Suprapubic skin (tissue), 4 donors: Measurements from ENCODE around the gene PROSER2.

Experiments used
- CTCF ChIP-seq, 2 donors: fragments of 200-600 bp in 1 of 2; fragments of 450-650 bp in 1 of 2; sonication (generic) in 1 of 2; IDR thresholded peaks; one replicate each; pipeline ENCODE4 v1.5.1; 2016 to 2019; ENCODE audit warnings: antibody characterized with exemption in 2 of 2, mild to moderate bottlenecking in 1 of 2, moderate library complexity in 1 of 2
- POLR2A ChIP-seq, 2 donors: fragments of 450-650 bp; IDR thresholded peaks; one replicate each; pipeline ENCODE4 v1.6.1; 2017; ENCODE audit warnings: antibody characterized with exemption in 2 of 2, mild to moderate bottlenecking in 2 of 2, moderate library complexity in 2 of 2
- POLR2AphosphoS5 ChIP-seq, 3 donors: sonication (generic); formaldehyde crosslinking; IDR thresholded peaks; one replicate each; pipeline ENCODE4 v1.6.1; 2017; ENCODE audit warnings: antibody characterized with exemption in 3 of 3

- TF ChIP-seq POLR2A (IDR thresholded peaks at IDR 0.05) (no peak), CTCF (IDR thresholded peaks at IDR 0.05) (no peak), POLR2AphosphoS5 (IDR thresholded peaks at IDR 0.05) (no peak)
Observed at GRCh38 chr10:11830836-11831519, 7.8 kb downstream of the PROSER2 start.
